Body of pancreas (tissue), 4 donors: ENCODE results near the gene DHFR2. TPM values are rescaled to one million over a fixed set of nuclear protein-coding genes. Genes with fewer than 3 reads are reported as not detected.
A peak's percentile ranks its signal among the peaks of the same experiment; 100 is the strongest.
"Not testable (repeated sequence)": the region's sequence is repeated elsewhere in the genome, so short reads cannot be mapped to it uniquely, and the experiment has no call there.

Experiments
- ATAC-seq: fragments of 150-250 bp; one replicate; pipeline ENCODE4 v1.9.1; 2016
- DNase-seq, 4 donors: peaks; one replicate each; pipeline ENCODE4 v3.0.0-alpha.2; 2019
- H3K27ac ChIP-seq, 4 donors: fragments of 200-600 bp; sonication (generic); 1 replicate in 3 of 4; 2 replicates in 1 of 4; pipeline versions ENCODE4 v1.5.1 to v1.6.1; 2016 to 2019; ENCODE audit warnings: mild to moderate bottlenecking in 1 of 4, mixed read lengths in 1 of 4, moderate library complexity in 1 of 4
- H3K27me3 ChIP-seq, 2 donors: fragments of 200-600 bp; sonication (generic); one replicate each; pipeline ENCODE4 v1.6.0; 2016; ENCODE audit warnings: mild to moderate bottlenecking in 1 of 2
- H3K36me3 ChIP-seq, 2 donors: fragments of 200-600 bp; sonication (generic); replicated peaks in 1 of 2; 2 replicates each; pipeline ENCODE4 v1.5.1; 2016; ENCODE audit warnings: low read depth in 2 of 2; ENCODE audit not compliant: insufficient read depth in 1 of 2
- H3K4me1 ChIP-seq: fragments of 200-600 bp; sonication (generic); one replicate; pipeline ENCODE4 v1.6.0; 2016
- H3K4me3 ChIP-seq, 2 donors: fragments of 200-600 bp; sonication (generic); 1 replicate in 1 of 2; 2 replicates in 1 of 2; pipeline ENCODE4 v1.5.1; 2016 to 2019
- H3K9me3 ChIP-seq, 3 donors: fragments of 200-600 bp; sonication (generic); 1 replicate in 2 of 3; 2 replicates in 1 of 3; pipeline ENCODE4 v1.5.1; 2016
- CTCF ChIP-seq, 7 experiments: fragments of 450-650 bp in 4 of 7; fragments of 200-600 bp in 3 of 7; sonication (generic) in 3 of 7; IDR thresholded peaks; one replicate each; pipeline ENCODE4 v1.5.1; 2016 to 2019; ENCODE audit warnings: antibody characterized with exemption in 7 of 7
- POLR2A ChIP-seq, 3 donors: fragments of 450-650 bp; IDR thresholded peaks; one replicate each; pipeline ENCODE4 v1.6.1; 2016; ENCODE audit warnings: antibody characterized with exemption in 3 of 3, mild to moderate bottlenecking in 2 of 3
- WGBS, 2 donors: methylation state at CpG; one replicate each; pipeline ENCODE4 v1.1.5; 2017; 5-methylcytosine and 5-hydroxymethylcytosine counted together
- intact Hi-C: fragments of 100-400 bp; cut with DNase I; formaldehyde crosslinking; loops from one replicate; pipeline ENCODE4 v1.15.1; 2023
- total RNA-seq, 2 donors: library from RNA; depleted of rRNA; stranded (reverse); fragments of >200 nt; gene quantifications; one replicate each; pipeline ENCODE4 v1.1.0, GENCODE V29; 2016

DHFR2 gene
- 1 to 10 TPM; 2.6 to 6.2 TPM for total RNA-seq

DNA sequence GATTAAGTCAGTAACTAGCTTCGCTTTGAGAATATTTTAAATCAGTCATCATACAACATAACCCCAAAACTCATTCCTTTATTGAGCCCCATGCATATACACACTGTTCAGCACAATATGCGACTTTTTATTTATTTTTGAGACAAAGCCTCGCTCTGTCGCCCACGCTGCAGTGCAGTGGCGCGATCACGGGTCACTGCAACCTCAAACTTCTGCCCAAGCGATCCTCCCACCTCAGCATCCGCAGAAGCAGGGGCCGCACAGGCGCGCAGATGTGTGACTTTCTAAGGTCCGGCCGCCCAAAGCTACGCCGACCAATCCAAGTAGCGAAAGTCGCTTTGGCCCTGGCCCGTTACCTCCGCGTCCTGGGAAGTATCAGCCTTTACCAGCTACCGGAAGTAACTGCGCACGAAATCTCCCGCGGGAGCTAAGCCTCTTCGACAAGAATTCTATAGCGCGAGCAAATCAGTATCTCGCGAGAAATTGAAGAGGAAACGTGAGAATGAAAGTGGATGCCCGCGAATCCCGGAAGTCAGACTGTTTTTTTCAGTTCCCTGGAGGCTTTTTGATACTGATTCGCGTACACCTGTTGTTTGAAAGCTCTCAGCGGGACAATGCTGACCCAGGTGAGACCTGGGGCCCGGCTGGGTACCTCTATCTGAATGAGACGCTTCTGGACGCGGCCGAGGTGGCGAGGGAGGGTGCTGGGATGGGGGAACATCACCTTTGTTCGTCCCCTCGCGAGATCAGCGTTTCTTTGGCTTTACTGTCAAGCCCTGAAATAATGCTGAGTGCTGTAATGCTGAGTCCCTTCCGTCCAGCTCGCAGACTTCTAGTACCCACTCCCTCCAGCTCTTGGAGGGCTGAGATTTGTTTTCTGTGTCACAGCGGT is at the start of gene DHFR2, which contains the start of gene NSUN3:
TSS of gene DHFR2 (minus strand) at position 404 of the 892 bp plus-strand sequence. CDS start 1,405 bp downstream, outside the sequence.
TSS of gene NSUN3 (plus strand) at position 549 of the 892 bp plus-strand sequence. CDS start at position 615, 66 bp downstream.
- DNase-seq, result peak; percentile 92 to 97 (median 94)
- Histone ChIP-seq H3K27ac (peak within 1 kb of the TSS; percentile 79 to 97 (median 88)), H3K9me3 (no peaks in the 10 kb centered on the region), H3K27me3 (no peaks in the 10 kb centered on the region), H3K36me3 (peaks cover 0 to 2% of the 10 kb centered on the region in 2 donors), H3K4me3 (peak within 1 kb of the TSS; percentile 42 to 51), H3K4me1 (peaks cover 39% of the 10 kb centered on the region)
- 0% methylated on average over 51 to 52 of the region's 52 CpGs for WGBS, 2 donors
- intact Hi-C loops, result loop anchor here (10.0 kb wide), 1 partner anchor 88 kb away; the partner anchor contains the start of gene PROS1
- ATAC-seq, result peak; percentile 97
- TF ChIP-seq CTCF (IDR thresholded peaks at IDR 0.05) (peak in 1 of 7 experiments; percentile 1), POLR2A (IDR thresholded peaks at IDR 0.05) (peak; percentile 52 to 92 (median 83))

DNA sequence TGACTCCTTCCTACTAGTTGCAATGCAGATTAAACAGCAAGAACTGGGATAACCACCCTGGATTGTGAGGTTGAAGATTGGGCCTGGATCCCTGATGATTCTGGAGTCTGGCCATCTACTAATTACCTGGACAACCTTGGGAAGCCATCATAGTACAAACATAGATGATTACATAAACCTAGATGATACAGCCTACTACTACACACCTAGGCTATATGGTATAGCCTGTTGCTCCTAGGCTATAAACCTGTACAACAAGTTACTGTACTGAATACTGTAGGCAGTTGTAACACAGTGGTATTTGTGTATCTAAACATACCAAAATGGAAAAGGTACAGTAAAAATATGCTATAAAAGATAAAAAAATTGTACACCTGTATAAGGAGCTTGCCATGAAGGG is 48.1 kb upstream of the DHFR2 start:
- Histone ChIP-seq H3K27me3 (no peaks in the 10 kb centered on the region), H3K27ac (no peak overlapping the region), H3K4me1 (no peaks in the 10 kb centered on the region), H3K9me3 (no peaks in the 10 kb centered on the region), H3K4me3 (no peak overlapping the region), H3K36me3 (peaks cover 0 to 6% of the 10 kb centered on the region in 2 donors)
- no peak for DNase-seq
- ATAC-seq, result no peak
- TF ChIP-seq CTCF (IDR thresholded peaks at IDR 0.05), result no peak
- no peak for TF ChIP-seq POLR2A (IDR thresholded peaks at IDR 0.05)
- intact Hi-C loops, result no loop called here

DNA sequence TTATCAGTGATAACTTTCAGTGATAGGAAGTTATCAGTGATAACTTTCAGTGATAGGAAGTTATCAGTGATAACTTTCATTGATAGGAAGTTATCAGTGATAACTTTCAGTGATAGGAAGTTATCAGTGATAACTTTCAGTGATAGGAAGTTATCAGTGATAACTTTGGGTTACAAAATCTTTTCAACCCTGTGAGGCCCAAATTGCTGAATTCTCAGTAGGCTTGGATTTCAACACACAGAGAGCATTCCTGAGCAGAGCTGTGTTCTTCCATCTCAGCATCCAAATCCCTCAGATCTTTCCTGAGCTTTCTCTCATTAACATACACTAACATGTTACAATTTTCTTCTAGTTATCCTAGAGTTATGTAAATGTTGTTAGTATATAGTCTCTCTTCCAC is 47.5 kb upstream of the DHFR2 start:
- H3K36me3 ChIP-seq, H3K27me3 ChIP-seq, intact Hi-C loops, DNase-seq, H3K4me1 ChIP-seq, ATAC-seq, H3K4me3 ChIP-seq, H3K27ac ChIP-seq, H3K9me3 ChIP-seq: not testable (repeated sequence)

DNA sequence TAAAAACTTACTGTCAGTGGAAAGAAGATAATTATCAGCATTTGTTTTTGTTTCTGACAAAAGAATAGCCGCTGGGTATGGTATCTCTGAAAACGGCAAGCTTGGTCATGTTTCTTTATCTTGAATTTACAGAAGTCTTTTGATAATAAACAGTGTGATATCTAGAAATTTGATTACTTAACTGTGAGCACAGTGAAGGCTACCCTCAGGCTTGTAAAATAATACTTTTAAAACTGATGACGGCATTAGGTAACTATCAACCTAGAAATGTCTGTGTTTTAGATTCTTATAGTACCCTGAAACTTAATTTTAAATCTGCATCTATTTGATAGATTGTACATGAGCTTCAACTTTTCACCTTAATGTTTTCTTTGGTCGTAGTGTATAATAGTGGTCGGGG is 43.6 kb upstream of the DHFR2 start:
- TF ChIP-seq CTCF (IDR thresholded peaks at IDR 0.05) (no peak), POLR2A (IDR thresholded peaks at IDR 0.05) (no peak)
- Histone ChIP-seq H3K4me1 (no peaks in the 10 kb centered on the region), H3K27me3 (no peaks in the 10 kb centered on the region), H3K27ac (no peak overlapping the region), H3K36me3 (peaks cover 0 to 3% of the 10 kb centered on the region in 2 donors), H3K9me3 (no peaks in the 10 kb centered on the region), H3K4me3 (no peak overlapping the region)
- WGBS, 2 donors, result 50 to 57% methylated on average over 5 of the region's 5 CpGs
- no peak for ATAC-seq
- intact Hi-C loops, result no loop called here
- no peak for DNase-seq

DNA sequence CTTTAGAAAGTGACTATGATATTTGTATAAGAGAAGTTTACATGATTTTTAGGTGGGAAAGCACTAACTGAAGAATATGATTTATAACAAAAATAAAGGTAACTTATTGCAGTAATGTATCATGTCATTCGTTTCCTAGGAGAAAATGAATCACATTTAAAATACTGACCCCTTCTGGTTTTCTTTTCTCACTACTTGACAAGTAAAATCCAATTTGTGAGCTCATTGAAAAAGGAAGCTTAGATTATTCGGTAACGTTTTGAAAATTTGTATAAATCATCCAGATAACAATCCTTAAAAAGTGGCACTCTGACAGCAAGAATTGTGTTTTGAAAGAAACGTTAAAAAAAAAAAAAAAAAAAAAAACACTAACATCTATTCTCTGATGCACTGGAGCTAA is 39.1 kb upstream of the DHFR2 start:
- Histone ChIP-seq H3K4me3 (no peak overlapping the region), H3K9me3 (no peaks in the 10 kb centered on the region), H3K27me3 (no peaks in the 10 kb centered on the region), H3K27ac (no peak overlapping the region), H3K4me1 (no peaks in the 10 kb centered on the region), H3K36me3 (peaks cover 0 to 2% of the 10 kb centered on the region in 2 donors)
- ATAC-seq (no peak), DNase-seq (no peak)
- intact Hi-C loops, result no loop called here
- 55 to 60% methylated on average over 4 of the region's 4 CpGs for WGBS, 2 donors
- TF ChIP-seq CTCF (IDR thresholded peaks at IDR 0.05) (no peak), POLR2A (IDR thresholded peaks at IDR 0.05) (no peak)
